Mesothelial cell of epicardium (in vitro differentiated cells): ENCODE measurements around the gene TMEM107. TPM values are rescaled to one million over a fixed set of nuclear protein-coding genes. Genes with fewer than 3 reads are reported as not detected.

Source experiments
- DNase-seq, 2 experiments: peaks; one replicate each; pipeline ENCODE4 v3.0.0; 2021; ENCODE audit warnings: low spot score in 2 of 2; ENCODE audit not compliant: unreplicated experiment in 2 of 2
- H3K27ac Mint-ChIP-seq: 2 replicates; pipeline ENCODE4 v1.8.0; 2021; ENCODE audit warnings: mixed read lengths
- H3K27me3 Mint-ChIP-seq: 2 replicates; pipeline ENCODE4 v1.8.0; 2021; ENCODE audit warnings: low read depth, mixed read lengths
- H3K36me3 Mint-ChIP-seq: 2 replicates; pipeline ENCODE4 v1.8.0; 2021; ENCODE audit warnings: mixed read lengths
- H3K4me1 Mint-ChIP-seq: 2 replicates; pipeline ENCODE4 v1.8.0; 2021; ENCODE audit warnings: mixed read lengths
- H3K4me3 Mint-ChIP-seq: 2 replicates; pipeline ENCODE4 v1.8.0; 2021; ENCODE audit warnings: mild to moderate bottlenecking, moderate library complexity, mixed read lengths
- H3K9me3 Mint-ChIP-seq: 2 replicates; pipeline ENCODE4 v1.8.0; 2021; ENCODE audit warnings: mixed read lengths
- total RNA-seq: library from RNA; stranded (reverse); gene quantifications from 3 replicates; pipeline ENCODE4 v1.2.1, GENCODE V29; 2021
- TF ChIP-seq, protein P1 (sequence below): fragments of 200-600 bp; sonication (generic); IDR thresholded peaks from one replicate; pipeline ENCODE4 v1.5.0; 2021; ENCODE audit warnings: antibody characterized with exemption; ENCODE audit not compliant: unreplicated experiment

Gene TMEM107
- total RNA-seq, 1 donor from 2014 or later: 23.2 TPM

DNA sequence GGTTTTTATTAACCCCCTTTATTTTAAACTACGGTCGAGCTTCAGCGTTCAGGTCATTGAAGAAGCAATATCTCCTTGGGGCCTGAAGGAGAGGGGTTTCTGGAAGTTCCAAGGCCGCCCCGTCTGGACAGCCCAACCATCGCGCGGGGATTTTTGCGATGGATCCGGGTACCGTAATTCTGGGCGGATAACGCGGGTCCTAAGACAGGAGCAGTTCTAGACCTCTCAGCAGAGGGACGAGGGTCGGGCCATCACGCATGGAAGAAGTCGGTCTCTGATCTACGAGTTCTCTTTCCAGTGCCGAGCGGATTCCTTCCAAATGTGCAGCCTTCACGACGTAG lies 10.2 kb upstream of the TMEM107 start:
- H3K27ac Mint-ChIP-seq: no peak overlapping the region
- no peak for DNase-seq
- peaks cover 3% of the 10 kb centered on the region for H3K27me3 Mint-ChIP-seq
- no peaks in the 10 kb centered on the region for H3K9me3 Mint-ChIP-seq
- H3K36me3 Mint-ChIP-seq: no peaks in the 10 kb centered on the region
- TF ChIP-seq, protein P1, sequence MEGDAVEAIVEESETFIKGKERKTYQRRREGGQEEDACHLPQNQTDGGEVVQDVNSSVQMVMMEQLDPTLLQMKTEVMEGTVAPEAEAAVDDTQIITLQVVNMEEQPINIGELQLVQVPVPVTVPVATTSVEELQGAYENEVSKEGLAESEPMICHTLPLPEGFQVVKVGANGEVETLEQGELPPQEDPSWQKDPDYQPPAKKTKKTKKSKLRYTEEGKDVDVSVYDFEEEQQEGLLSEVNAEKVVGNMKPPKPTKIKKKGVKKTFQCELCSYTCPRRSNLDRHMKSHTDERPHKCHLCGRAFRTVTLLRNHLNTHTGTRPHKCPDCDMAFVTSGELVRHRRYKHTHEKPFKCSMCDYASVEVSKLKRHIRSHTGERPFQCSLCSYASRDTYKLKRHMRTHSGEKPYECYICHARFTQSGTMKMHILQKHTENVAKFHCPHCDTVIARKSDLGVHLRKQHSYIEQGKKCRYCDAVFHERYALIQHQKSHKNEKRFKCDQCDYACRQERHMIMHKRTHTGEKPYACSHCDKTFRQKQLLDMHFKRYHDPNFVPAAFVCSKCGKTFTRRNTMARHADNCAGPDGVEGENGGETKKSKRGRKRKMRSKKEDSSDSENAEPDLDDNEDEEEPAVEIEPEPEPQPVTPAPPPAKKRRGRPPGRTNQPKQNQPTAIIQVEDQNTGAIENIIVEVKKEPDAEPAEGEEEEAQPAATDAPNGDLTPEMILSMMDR: peak; percentile 18
- peaks cover 13% of the 10 kb centered on the region for H3K4me1 Mint-ChIP-seq
- H3K4me3 Mint-ChIP-seq: no peak overlapping the region

DNA sequence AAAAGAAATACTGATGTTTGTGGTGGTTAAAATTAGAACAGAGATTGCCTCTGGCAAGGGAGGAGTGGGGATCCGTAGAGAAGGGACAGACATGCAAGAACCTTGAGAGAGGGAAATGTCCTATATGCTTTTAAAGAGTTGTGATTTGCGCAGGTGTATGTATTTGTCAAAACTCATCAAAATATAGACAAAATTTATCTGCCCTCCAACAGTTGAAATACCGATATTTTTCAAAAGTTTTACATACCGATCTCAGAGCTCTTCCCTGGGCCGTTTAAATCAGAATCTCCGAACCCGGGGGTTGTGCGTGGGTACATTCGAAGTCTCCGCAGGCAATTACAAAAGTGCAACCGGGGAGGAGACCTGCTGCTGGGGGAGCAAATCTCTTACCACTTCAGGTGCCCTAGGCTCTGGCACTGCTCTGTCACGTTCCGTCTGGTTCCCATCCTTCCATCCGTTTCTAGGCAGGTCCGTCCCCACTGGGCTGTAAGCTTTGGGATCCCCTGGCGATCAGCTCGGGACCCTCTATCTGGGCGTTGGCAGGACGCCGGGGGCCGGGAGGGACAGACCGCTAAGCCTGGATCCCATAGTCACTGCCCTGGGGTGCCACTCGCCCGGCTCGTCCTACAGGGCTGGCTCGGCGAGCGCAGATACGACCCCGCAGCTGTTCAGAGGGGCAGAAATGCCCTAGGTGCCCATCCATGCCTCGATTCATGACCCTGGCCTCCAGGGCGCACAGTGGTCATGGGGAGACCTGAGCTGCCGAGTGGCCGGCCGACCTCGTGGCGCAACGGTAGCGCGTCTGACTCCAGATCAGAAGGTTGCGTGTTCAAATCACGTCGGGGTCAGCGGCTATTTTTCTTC lies 9.6 kb upstream of the TMEM107 start:
- H3K9me3 Mint-ChIP-seq: no peaks in the 10 kb centered on the region
- H3K4me1 Mint-ChIP-seq: peaks cover 11% of the 10 kb centered on the region
- DNase-seq: peak; percentile 84 to 96
- no peaks in the 10 kb centered on the region for H3K36me3 Mint-ChIP-seq
- peaks cover 3% of the 10 kb centered on the region for H3K27me3 Mint-ChIP-seq
- TF ChIP-seq, protein P1: no peak
- no peak overlapping the region for H3K4me3 Mint-ChIP-seq
- no peak overlapping the region for H3K27ac Mint-ChIP-seq

DNA sequence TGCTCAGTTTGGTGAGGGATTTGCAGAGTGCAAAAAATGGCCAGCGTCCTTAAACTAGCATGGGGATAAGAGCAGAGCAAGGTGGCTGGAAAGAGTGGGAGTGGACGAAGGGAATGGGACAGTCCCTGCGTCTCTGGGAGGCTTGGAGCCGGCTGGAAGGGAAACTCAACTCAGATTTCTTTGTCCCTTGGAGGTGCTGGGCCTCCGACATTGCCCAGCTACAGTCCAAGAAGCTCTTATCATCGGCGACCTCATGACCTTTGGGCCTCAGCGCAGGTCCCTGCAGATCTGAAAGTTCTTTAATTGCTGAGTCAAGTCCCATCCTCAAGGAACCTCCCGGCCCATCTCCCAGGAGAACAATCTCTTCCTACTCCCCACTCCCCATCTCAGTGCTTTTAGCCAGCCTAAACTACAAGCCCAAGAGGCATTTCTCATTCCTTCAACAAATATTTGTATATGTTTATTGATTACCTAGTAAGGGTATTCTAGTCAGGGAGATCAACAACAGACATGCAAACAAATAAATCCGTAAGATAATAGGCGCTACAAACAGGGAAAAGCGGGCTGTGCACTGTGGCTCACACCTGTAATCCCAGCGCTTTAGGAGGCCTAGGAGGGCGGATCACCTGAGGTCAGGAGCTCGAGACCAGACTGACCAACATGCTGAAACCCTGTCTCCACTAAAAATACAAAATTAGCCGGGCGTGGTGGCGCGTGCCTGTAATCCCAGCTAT lies 985 bp upstream of the TMEM107 start:
- TF ChIP-seq, protein P1: no peak
- H3K9me3 Mint-ChIP-seq: no peaks in the 10 kb centered on the region
- DNase-seq: no peak

DNA sequence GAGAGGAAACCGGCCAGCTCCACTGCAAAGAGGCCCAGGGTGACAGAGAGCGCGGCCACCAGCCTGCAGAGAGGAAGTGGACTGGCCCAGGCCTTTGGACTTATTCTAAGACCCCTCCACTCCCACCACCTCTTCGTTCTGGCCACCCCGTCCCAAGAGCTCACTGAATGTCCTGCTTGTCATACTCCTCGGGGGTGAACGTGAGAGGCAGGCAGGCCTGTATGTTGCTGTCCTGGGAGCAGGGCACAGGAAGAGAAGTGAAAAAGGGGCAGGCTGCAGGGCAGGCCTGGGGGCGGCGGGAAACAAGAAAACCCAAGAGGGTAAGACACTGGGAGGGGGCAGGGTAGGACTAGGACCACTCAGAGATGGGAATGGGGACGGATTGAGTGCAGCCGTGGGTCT lies 384 bp downstream of the TMEM107 start:
- no peaks in the 10 kb centered on the region for H3K9me3 Mint-ChIP-seq
- TF ChIP-seq, protein P1: no peak
- H3K4me3 Mint-ChIP-seq: peak overlapping the region; percentile 88
- no peaks in the 10 kb centered on the region for H3K36me3 Mint-ChIP-seq
- H3K27ac Mint-ChIP-seq: peak overlapping the region; percentile 89
- H3K27me3 Mint-ChIP-seq: no peaks in the 10 kb centered on the region
- DNase-seq: no peak
- peaks cover 34% of the 10 kb centered on the region for H3K4me1 Mint-ChIP-seq

More for the DNA sequence above, 985 bp upstream of the TMEM107 start:
- peak overlapping the region; percentile 88 for H3K4me3 Mint-ChIP-seq
- H3K27me3 Mint-ChIP-seq: peaks cover 3% of the 10 kb centered on the region
- H3K27ac Mint-ChIP-seq: peak overlapping the region; percentile 85
- peaks cover 34% of the 10 kb centered on the region for H3K4me1 Mint-ChIP-seq
- no peaks in the 10 kb centered on the region for H3K36me3 Mint-ChIP-seq

DNA sequence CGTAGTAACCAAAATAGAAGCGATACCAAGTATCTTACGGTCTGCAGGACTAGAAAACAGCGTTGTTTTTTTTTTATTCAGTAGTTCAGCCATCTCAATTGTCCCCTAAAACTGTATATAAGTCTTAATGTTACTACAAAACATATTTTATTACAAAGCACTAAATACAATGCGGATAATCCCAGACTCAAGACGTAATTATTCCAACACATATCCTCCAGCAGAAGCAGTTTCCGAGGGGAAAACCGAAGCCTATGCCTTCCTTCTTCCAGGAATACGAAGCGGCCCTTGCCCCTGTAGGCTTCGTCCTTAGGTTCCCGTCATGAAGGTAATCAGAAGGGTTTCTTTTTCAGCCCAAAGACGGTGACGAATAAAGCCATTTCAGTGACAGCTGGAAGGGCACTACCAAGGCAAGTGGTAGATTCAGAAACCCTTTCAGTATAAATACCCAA lies 2.3 kb downstream of the TMEM107 start:
- Mint-ChIP-seq H3K27me3 (no peaks in the 10 kb centered on the region), H3K9me3 (no peaks in the 10 kb centered on the region), H3K4me1 (peaks cover 34% of the 10 kb centered on the region), H3K4me3 (peak overlapping the region; percentile 83), H3K27ac (peak overlapping the region; percentile 100), H3K36me3 (no peaks in the 10 kb centered on the region)
- TF ChIP-seq, protein P1: no peak
- no peak for DNase-seq
